ENCODE results near the gene ADGRB2.

GRCh38 chr1:31788138-31788824 is 24.1 kb upstream of the ADGRB2 start:
- TF ChIP-seq ZNF274 (IDR thresholded peaks at IDR 0.05; ENCODE audit: low read depth, low read length), result no peak
- TF ChIP-seq YY1 (IDR thresholded peaks at IDR 0.05; ENCODE audit: insufficient read depth, insufficient read length), result no peak
